Naive thymus-derived CD4-positive, alpha-beta T cell (primary cell): ENCODE results near the gene FAM131C. TPM values are rescaled to one million over a fixed set of nuclear protein-coding genes. Genes with fewer than 3 reads are reported as not detected.

ENCODE experiments used
- ATAC-seq: fragments of 150-1000 bp; cut with Tn5 transposase; 2 replicates; pipeline ENCODE4 v1.10.0; 2021; ENCODE audit warnings: mild to moderate bottlenecking, moderate library complexity
- CTCF ChIA-PET: fragments of 350-600 bp; sonication (Branson Sonifier 250); formaldehyde crosslinking; loops from one replicate; lab custom pipeline; 2021; ENCODE audit warnings: antibody characterized with exemption; lab: Charles Lee
- POLR2A ChIA-PET: fragments of 350-600 bp; sonication (Branson Sonifier 250); formaldehyde crosslinking; loops from one replicate; lab custom pipeline; 2021; ENCODE audit warnings: antibody characterized with exemption, inconsistent platforms; lab: Charles Lee
- DNase-seq, 9 donors: peaks; one replicate each; pipeline versions ENCODE4 v3.0.0 to v3.0.0-alpha.2; 2020 to 2022; ENCODE audit warnings: mixed read lengths in 1 of 9
- H3K27ac ChIP-seq: one replicate; pipeline ENCODE4 v1.7.0; 2013; ENCODE audit warnings: mild to moderate bottlenecking, low read depth, low read length, moderate library complexity
- H3K27me3 ChIP-seq, 2 donors: one replicate each; pipeline ENCODE4 v1.7.0; 2013; ENCODE audit warnings: low read length in 2 of 2, mild to moderate bottlenecking in 2 of 2, moderate library complexity in 2 of 2; ENCODE audit not compliant: control insufficient read depth in 2 of 2, insufficient read depth in 2 of 2
- H3K36me3 ChIP-seq, 3 experiments: 1 replicate in 2 of 3; 2 replicates in 1 of 3; pipeline ENCODE4 v1.7.0; 2013; ENCODE audit warnings: low read length in 3 of 3, mild to moderate bottlenecking in 3 of 3, moderate library complexity in 1 of 3; ENCODE audit not compliant: insufficient read depth in 3 of 3, control insufficient read depth in 2 of 3
- H3K4me1 ChIP-seq, 2 donors: one replicate each; pipeline ENCODE4 v1.7.0; 2013; ENCODE audit warnings: low read length in 2 of 2, mild to moderate bottlenecking in 2 of 2, moderate library complexity in 1 of 2; ENCODE audit not compliant: control insufficient read depth in 2 of 2, insufficient read depth in 2 of 2
- H3K4me3 ChIP-seq: 2 replicates; pipeline ENCODE4 v1.7.0; 2013; ENCODE audit warnings: mild to moderate bottlenecking, low read length
- H3K9me3 ChIP-seq, 3 experiments: 1 replicate in 2 of 3; 2 replicates in 1 of 3; pipeline ENCODE4 v1.7.0; 2013; ENCODE audit warnings: low read length in 3 of 3; ENCODE audit not compliant: control insufficient read depth in 2 of 3
- H3K27ac Mint-ChIP-seq, 9 donors: one replicate each; pipeline ENCODE4 v1.8.0; 2020 to 2022; ENCODE audit warnings: mixed read lengths in 9 of 9, mild to moderate bottlenecking in 8 of 9, moderate library complexity in 5 of 9, inconsistent platforms in 2 of 9
- H3K27me3 Mint-ChIP-seq, 5 donors: one replicate each; pipeline ENCODE4 v1.8.0; 2021 to 2022; ENCODE audit warnings: mixed read lengths in 5 of 5, mild to moderate bottlenecking in 1 of 5
- H3K36me3 Mint-ChIP-seq, 5 donors: one replicate each; pipeline ENCODE4 v1.8.0; 2020 to 2022; ENCODE audit warnings: mixed read lengths in 5 of 5, mild to moderate bottlenecking in 3 of 5, inconsistent platforms in 1 of 5
- H3K4me1 Mint-ChIP-seq, 7 donors: one replicate each; pipeline ENCODE4 v1.8.0; 2020 to 2022; ENCODE audit warnings: mixed read lengths in 7 of 7, mild to moderate bottlenecking in 3 of 7, inconsistent platforms in 1 of 7
- H3K4me3 Mint-ChIP-seq, 10 donors: one replicate each; pipeline ENCODE4 v1.8.0; 2020 to 2022; ENCODE audit warnings: mild to moderate bottlenecking in 10 of 10, mixed read lengths in 10 of 10, moderate library complexity in 6 of 10, inconsistent platforms in 2 of 10
- H3K9me3 Mint-ChIP-seq, 11 donors: one replicate each; pipeline ENCODE4 v1.8.0; 2020 to 2022; ENCODE audit warnings: mixed read lengths in 11 of 11, mild to moderate bottlenecking in 4 of 11, inconsistent platforms in 1 of 11, moderate library complexity in 1 of 11
- intact Hi-C, 2 donors: fragments of 100-400 bp; cut with micrococcal nuclease; formaldehyde crosslinking; loops; one replicate each; pipeline ENCODE4 v1.15.1; 2023
- polyA plus RNA-seq, 2 donors: library from polyadenylated mRNA; unstranded; fragments of 300-500 nt; fragmentation: Illumina TruSeq; gene quantifications; one replicate each; pipeline ENCODE4 v1.2.3, GENCODE V29; 2021
- total RNA-seq, 6 experiments: library from RNA in 5 of 6; stranded (reverse) in 5 of 6; gene quantifications; 1 replicate in 5 of 6; 2 replicates in 1 of 6; pipeline ENCODE4 v1.2.3 and lab custom pipeline; 2021 to 2026

Gene FAM131C
- total and polyA plus RNA-seq, 7 experiments from 2014 or later: 1.3 TPM; not detected in 6

- H3K27ac Mint-ChIP-seq: peak overlapping the region in 2 of 9 donors; percentile 50 to 84
Measured at GRCh38 chr1:16014509-16015482, 58.7 kb downstream of the FAM131C start.

GRCh38 chr1:16013908-16014258 is 59.6 kb downstream of the FAM131C start:
- Mint-ChIP-seq H3K27ac (no peak overlapping the region), H3K36me3 (no peaks in the 10 kb centered on the region), H3K27me3 (peaks cover 0 to 11% (median 0%) of the 10 kb centered on the region in 5 donors), H3K4me3 (peak overlapping the region in 4 of 10 donors; percentile 13 to 66 (median 48)), H3K9me3 (peaks cover 0 to 2% (median 0%) of the 10 kb centered on the region in 11 donors), H3K4me1 (peaks cover 0 to 8% (median 5%) of the 10 kb centered on the region in 7 donors)
- no peak for DNase-seq
- no peaks in the 10 kb centered on the region for H3K9me3 ChIP-seq
- no peak overlapping the region for H3K27ac ChIP-seq
- POLR2A ChIA-PET: no interaction called here
- H3K4me1 ChIP-seq: peaks cover 0 to 6% of the 10 kb centered on the region in 2 donors
- no peak overlapping the region for H3K4me3 ChIP-seq
- intact Hi-C loops: no loop called here
- CTCF ChIA-PET: no interaction called here
- ATAC-seq: no peak
- no peaks in the 10 kb centered on the region for H3K36me3 ChIP-seq
- no peaks in the 10 kb centered on the region for H3K27me3 ChIP-seq

More at GRCh38 chr1:16014509-16015482, 58.7 kb downstream of the FAM131C start:
- peaks cover 0 to 2% (median 0%) of the 10 kb centered on the region in 11 donors for H3K9me3 Mint-ChIP-seq
- CTCF ChIA-PET: interaction anchor here (0.6 kb wide), 1 partner anchor 67 kb away, joined by 3 read pairs; no protein-coding TSS in a partner anchor
- H3K27me3 Mint-ChIP-seq: peaks cover 0 to 11% (median 0%) of the 10 kb centered on the region in 5 donors
- H3K27me3 ChIP-seq: no peaks in the 10 kb centered on the region
- H3K36me3 ChIP-seq: no peaks in the 10 kb centered on the region
- DNase-seq (no peak), ATAC-seq (no peak)
- no peak overlapping the region for H3K27ac ChIP-seq
- peaks cover 0 to 6% of the 10 kb centered on the region in 2 donors for H3K4me1 ChIP-seq
- intact Hi-C loops: no loop called here
- POLR2A ChIA-PET: no interaction called here
- H3K36me3 Mint-ChIP-seq: no peaks in the 10 kb centered on the region
- H3K9me3 ChIP-seq: no peaks in the 10 kb centered on the region
- H3K4me3 ChIP-seq: no peak overlapping the region
- H3K4me3 Mint-ChIP-seq: peak overlapping the region in 2 of 10 donors; percentile 8 to 29
- peaks cover 0 to 8% (median 5%) of the 10 kb centered on the region in 7 donors for H3K4me1 Mint-ChIP-seq

GRCh38 chr1:16013220-16013907 is 60.1 kb downstream of the FAM131C start:
- Mint-ChIP-seq H3K27ac (peak overlapping the region in 2 of 9 donors; percentile 32 to 36), H3K27me3 (peaks cover 0 to 11% (median 0%) of the 10 kb centered on the region in 5 donors), H3K4me3 (peak overlapping the region in 7 of 10 donors; percentile 13 to 66 (median 48)), H3K9me3 (peaks cover 0 to 2% (median 0%) of the 10 kb centered on the region in 11 donors), H3K36me3 (no peaks in the 10 kb centered on the region), H3K4me1 (peaks cover 0 to 8% (median 5%) of the 10 kb centered on the region in 7 donors)
- DNase-seq: peak in 3 of 9 donors; percentile 7 to 67 (median 55)
- POLR2A ChIA-PET: no interaction called here
- intact Hi-C loops: no loop called here
- CTCF ChIA-PET: no interaction called here
- H3K9me3 ChIP-seq: no peaks in the 10 kb centered on the region
- peak; percentile 58 for ATAC-seq
- peak overlapping the region; percentile 30 for H3K4me3 ChIP-seq
- peak overlapping the region; percentile 12 for H3K27ac ChIP-seq
- H3K4me1 ChIP-seq: peaks cover 0 to 6% of the 10 kb centered on the region in 2 donors
- no peaks in the 10 kb centered on the region for H3K27me3 ChIP-seq
- H3K36me3 ChIP-seq: no peaks in the 10 kb centered on the region

- Histone ChIP-seq H3K27ac (peak overlapping the region; percentile 12), H3K27me3 (no peaks in the 10 kb centered on the region), H3K36me3 (no peaks in the 10 kb centered on the region), H3K4me1 (peaks cover 0 to 6% of the 10 kb centered on the region in 2 donors), H3K4me3 (peak overlapping the region; percentile 30), H3K9me3 (no peaks in the 10 kb centered on the region)
- peaks cover 0 to 11% (median 0%) of the 10 kb centered on the region in 5 donors for H3K27me3 Mint-ChIP-seq
- peak overlapping the region in 1 of 9 donors; percentile 32 for H3K27ac Mint-ChIP-seq
- peak in 6 of 9 donors; percentile 13 to 37 (median 23) for DNase-seq
- peak overlapping the region in 8 of 10 donors; percentile 14 to 66 (median 48) for H3K4me3 Mint-ChIP-seq
- ATAC-seq: peak; percentile 38
- H3K9me3 Mint-ChIP-seq: peaks cover 0 to 2% (median 0%) of the 10 kb centered on the region in 11 donors
- POLR2A ChIA-PET: no interaction called here
- no peaks in the 10 kb centered on the region for H3K36me3 Mint-ChIP-seq
- intact Hi-C loops: no loop called here
- CTCF ChIA-PET: interaction anchor here (1.1 kb wide), 1 partner anchor 17 kb away, joined by 4 read pairs; no protein-coding TSS in a partner anchor
- H3K4me1 Mint-ChIP-seq: peaks cover 0 to 11% (median 5%) of the 10 kb centered on the region in 7 donors
Measured at GRCh38 chr1:16012590-16013219, 60.7 kb downstream of the FAM131C start.

GRCh38 chr1:16011936-16012589 is 61.4 kb downstream of the FAM131C start:
- peak overlapping the region in 7 of 10 donors; percentile 14 to 66 (median 49) for H3K4me3 Mint-ChIP-seq
- DNase-seq (no peak), ATAC-seq (no peak)
- ChIA-PET POLR2A (no interaction called here), CTCF (interaction anchor here (0.6 to 1.1 kb wide), 2 partner anchors 17 to 456 kb away, joined by 3 to 4 read pairs; no protein-coding TSS in a partner anchor)
- Histone ChIP-seq H3K36me3 (no peaks in the 10 kb centered on the region), H3K4me3 (no peak overlapping the region), H3K27ac (no peak overlapping the region), H3K9me3 (no peaks in the 10 kb centered on the region), H3K27me3 (no peaks in the 10 kb centered on the region), H3K4me1 (peaks cover 0 to 6% of the 10 kb centered on the region in 2 donors)
- peak overlapping the region in 1 of 9 donors; percentile 32 for H3K27ac Mint-ChIP-seq
- H3K9me3 Mint-ChIP-seq: peaks cover 0 to 2% (median 0%) of the 10 kb centered on the region in 11 donors
- H3K27me3 Mint-ChIP-seq: peaks cover 0 to 11% (median 0%) of the 10 kb centered on the region in 5 donors
- no peaks in the 10 kb centered on the region for H3K36me3 Mint-ChIP-seq
- intact Hi-C loops: no loop called here
- peaks cover 0 to 14% (median 5%) of the 10 kb centered on the region in 7 donors for H3K4me1 Mint-ChIP-seq
